Ramos (cell line): Measurements from ENCODE around the gene IL17RB.

Experiments used
- in situ Hi-C: fragments of 300-500 bp; cut with MboI; formaldehyde crosslinking; loops from one replicate; pipeline ENCODE4 v1.14.3; 2022; ENCODE audit warnings: low sequenced_read_pairs; ENCODE audit not compliant: unreplicated experiment

IL17RB gene

GRCh38 chr3:53899750-53900149 is 53.4 kb downstream of the IL17RB start:
- in situ Hi-C loops: no loop called here

- in situ Hi-C loops: no loop called here
Observed at GRCh38 chr3:53900666-53901331, 54.4 kb downstream of the IL17RB start.

- in situ Hi-C loops: no loop called here
Observed at GRCh38 chr3:53902067-53902466, 55.7 kb downstream of the IL17RB start.

- in situ Hi-C loops: no loop called here
Observed at GRCh38 chr3:53902711-53903110, 56.3 kb downstream of the IL17RB start.

- in situ Hi-C loops: no loop called here
Observed at GRCh38 chr3:53913401-53913800, 67.0 kb downstream of the IL17RB start.
